HepG2 (cell line): ENCODE data around the gene PRR30.

Experiments used
- CTCF ChIP-seq: sonication (generic); formaldehyde crosslinking; IDR thresholded peaks from 2 replicates; pipeline ENCODE4 v1.5.0; 2020; ENCODE audit warnings: mild to moderate bottlenecking, missing genetic modification reagents, moderate library complexity
- HNF1A ChIP-seq, 2 experiments: sonication (generic) in 1 of 2; formaldehyde crosslinking in 1 of 2; IDR thresholded peaks; 2 replicates each; pipeline versions ENCODE4 v1.4.0 to v1.6.1; 2016 to 2020; ENCODE audit warnings: borderline replicate concordance in 1 of 2, low read depth in 1 of 2, mild to moderate bottlenecking in 1 of 2, missing genetic modification reagents in 1 of 2
- USF2 ChIP-seq, 2 experiments: sonication (generic) in 1 of 2; formaldehyde crosslinking in 1 of 2; IDR thresholded peaks; 2 replicates each; pipeline versions ENCODE4 v1.5.1 to v1.6.1; 2011 to 2020; ENCODE audit warnings: borderline replicate concordance in 1 of 2, low read depth in 1 of 2, low read length in 1 of 2, mild to moderate bottlenecking in 1 of 2, missing genetic modification reagents in 1 of 2, moderate library complexity in 1 of 2
- ZKSCAN1 ChIP-seq: fragments of 150-350 bp; IDR thresholded peaks from 2 replicates; pipeline ENCODE4 v1.6.1; 2014; ENCODE audit warnings: low read length

- no peak for TF ChIP-seq CTCF (CRISPR knock-in tag)
- TF ChIP-seq ZKSCAN1 = no peak
- TF ChIP-seq USF2 (IDR thresholded peaks at IDR 0.05; ENCODE audit: low read depth, low read length) = no peak
- no peak for TF ChIP-seq USF2 (CRISPR knock-in tag; IDR thresholded peaks at IDR 0.05; ENCODE audit: borderline replicate concordance)
- no peak for TF ChIP-seq HNF1A (IDR thresholded peaks at IDR 0.05; ENCODE audit: low read depth)
- TF ChIP-seq HNF1A (CRISPR knock-in tag; IDR thresholded peaks at IDR 0.05; ENCODE audit: borderline replicate concordance) = no peak
These were observed 31.5 kb upstream of the PRR30 start for GRCh38 chr2:27170581-27171337.
